ENCODE measurements around the gene STRIP2.
"Not testable (repeated sequence)": the region's sequence is repeated elsewhere in the genome, so short reads cannot be mapped to it uniquely, and the experiment has no call there.

Gene STRIP2

DNA sequence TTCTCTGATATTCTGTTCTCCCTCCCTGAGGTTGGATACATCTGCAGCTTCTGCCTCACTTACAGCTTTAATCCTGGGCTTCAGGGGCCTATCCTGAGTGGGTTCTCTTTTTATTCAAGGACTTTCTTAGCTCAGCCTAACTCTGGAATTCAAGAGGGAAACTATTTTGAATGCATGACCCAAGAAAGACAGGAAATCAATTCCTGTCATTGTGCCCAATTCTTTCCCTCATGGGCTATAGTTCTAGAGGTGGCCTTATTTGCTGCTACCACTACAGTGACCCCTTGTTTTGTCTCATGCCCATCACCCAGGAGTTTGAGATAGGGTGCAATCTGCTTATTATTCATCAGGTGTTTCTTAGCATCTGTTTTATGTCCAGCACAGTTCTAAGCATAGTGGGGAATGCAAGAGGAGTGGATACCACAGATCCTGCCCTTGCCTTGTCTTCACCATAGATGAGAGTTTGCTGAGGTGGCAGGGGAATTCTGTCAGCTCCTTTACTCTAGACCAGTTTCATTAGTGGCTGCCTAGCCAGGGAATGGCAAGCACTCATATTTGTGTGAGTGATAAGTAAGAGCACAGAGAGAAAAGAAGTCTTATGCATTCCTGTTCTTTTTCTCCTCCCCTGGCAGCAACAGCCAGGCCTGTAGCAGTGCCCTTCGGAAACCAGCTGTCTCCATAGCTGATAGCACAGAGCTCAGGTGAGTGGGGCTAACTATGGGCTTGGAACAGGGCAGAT lies 19.4 kb downstream of the STRIP2 start:
- no peak for DNase-seq (ENCODE audit: low spot score)

- no peak for DNase-seq (ENCODE audit: low spot score)
Measured at GRCh38 chr7:129454249-129454551, 20.0 kb downstream of the STRIP2 start.

- no peak for DNase-seq (ENCODE audit: low spot score)
Measured at GRCh38 chr7:129456421-129456820, 22.2 kb downstream of the STRIP2 start.

GRCh38 chr7:129457101-129457500 lies 22.9 kb downstream of the STRIP2 start:
- DNase-seq (ENCODE audit: low spot score): no peak

DNA sequence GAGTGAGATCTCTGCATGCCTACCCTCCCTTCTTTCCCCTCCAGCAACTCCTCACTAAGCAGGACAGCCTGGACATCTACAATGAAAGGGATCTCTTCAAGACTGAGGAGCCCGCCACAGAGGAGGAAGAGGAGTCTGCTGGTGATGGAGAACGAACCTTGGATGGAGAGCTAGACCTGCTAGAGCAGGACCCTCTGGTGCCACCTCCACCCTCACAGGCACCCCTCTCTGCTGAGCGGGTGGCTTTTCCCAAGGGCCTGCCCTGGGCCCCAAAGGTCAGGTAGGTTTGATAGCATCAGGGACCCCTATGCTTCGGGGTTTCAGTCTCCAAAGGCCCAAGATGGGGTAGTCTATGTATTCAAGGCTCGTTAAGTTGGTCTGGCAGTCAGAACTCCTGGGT lies 23.9 kb downstream of the STRIP2 start:
- no peak for DNase-seq (ENCODE audit: low spot score)

DNA sequence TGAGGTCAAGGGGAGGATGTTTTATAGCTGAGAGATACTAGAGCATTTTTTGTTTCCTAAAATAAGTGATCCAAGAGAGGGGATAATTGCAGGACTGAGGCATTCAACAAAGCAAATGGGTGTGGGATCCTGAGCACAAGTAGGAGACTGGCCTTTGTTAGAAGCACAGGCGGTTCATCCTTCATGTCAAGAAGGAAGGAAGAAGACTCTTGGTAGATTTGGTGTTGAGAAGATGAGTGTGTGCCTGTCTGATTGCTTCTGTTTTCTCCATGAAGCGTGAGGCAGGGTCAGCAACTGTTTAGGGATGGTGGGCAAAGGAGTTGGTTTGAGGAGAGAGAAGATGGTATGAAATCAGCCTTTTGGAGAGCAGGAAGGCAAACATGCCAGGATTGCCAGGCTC lies 27.6 kb downstream of the STRIP2 start:
- DNase-seq (ENCODE audit: low spot score): no peak

DNA sequence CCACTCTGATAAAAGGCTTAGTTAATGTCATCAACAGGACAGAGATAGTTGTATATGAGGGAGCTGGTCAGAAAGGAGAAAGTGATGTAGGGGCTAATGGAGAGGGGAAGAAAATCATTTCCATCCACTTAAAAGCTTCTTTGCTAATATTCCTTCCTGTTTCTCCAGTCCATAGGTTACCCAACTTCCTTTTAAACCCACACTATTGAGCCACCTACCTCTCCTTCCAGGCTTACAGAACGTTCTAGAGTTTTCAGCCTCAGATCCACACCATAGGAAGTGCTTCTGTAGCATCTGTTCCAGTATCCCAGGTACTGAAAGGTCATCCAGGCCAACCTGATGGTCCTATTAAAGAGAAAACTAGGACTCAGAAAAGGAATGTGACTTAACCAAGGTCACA lies 28.2 kb downstream of the STRIP2 start:
- no peak for DNase-seq (ENCODE audit: low spot score)

DNA sequence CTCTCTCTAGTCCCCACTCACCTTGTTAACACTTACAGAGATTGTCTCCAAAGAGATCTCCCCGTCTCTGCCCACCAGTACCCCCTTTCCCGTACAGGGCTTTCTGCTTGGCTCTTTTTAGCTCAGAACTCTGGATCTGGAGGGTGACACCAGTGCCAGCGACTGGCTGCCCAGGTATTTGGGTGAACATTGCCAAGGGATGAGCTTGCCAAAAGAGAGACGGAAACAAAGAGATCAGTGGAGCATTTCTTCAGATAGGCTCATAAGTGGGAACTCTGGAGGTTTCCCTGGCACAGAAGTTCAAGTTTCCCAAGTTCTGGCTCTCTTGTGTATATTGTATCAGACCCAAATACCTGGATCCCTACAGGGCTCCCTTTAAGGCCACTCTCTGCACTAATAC lies 30.0 kb downstream of the STRIP2 start:
- no peak for DNase-seq (ENCODE audit: low spot score)

DNA sequence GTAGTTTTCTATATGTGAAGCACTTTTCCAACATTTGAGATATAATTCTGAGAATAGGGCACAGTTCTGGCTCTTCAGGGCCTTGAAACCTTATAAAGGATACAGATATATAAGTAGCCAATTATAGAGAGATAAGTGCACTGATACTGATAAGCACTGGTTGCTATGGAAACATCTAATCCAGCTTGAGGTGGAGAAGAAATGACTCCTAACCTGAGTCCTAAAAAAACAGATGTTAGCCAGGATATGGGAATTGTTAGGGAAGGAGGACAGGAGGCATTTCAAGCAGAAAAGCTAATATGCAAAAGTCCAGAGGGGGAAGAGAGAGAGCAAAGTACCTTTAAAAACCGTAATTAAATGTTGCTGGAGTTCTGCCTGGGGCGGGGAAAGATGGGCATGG lies 30.8 kb downstream of the STRIP2 start:
- no peak for DNase-seq (ENCODE audit: low spot score)

DNA sequence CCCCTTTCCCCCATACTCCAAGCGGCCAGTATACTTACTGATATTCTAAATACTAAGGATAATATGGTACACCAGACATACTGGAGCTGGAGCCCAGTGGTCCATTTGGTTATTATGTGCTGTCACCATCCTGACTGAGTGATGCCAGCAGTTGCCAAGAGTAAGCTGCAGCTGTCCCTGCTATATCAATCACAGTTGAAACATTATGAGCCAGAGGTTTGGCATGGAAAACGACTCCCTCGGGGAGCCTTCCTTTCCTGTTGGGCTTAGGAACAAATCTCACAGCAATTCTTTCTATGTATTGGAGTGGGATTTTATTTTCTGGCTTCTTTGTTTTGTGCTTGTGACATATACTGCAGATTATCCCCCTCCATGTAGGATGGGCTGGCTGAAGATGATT lies 32.6 kb downstream of the STRIP2 start:
- DNase-seq (ENCODE audit: low spot score): no peak

DNA sequence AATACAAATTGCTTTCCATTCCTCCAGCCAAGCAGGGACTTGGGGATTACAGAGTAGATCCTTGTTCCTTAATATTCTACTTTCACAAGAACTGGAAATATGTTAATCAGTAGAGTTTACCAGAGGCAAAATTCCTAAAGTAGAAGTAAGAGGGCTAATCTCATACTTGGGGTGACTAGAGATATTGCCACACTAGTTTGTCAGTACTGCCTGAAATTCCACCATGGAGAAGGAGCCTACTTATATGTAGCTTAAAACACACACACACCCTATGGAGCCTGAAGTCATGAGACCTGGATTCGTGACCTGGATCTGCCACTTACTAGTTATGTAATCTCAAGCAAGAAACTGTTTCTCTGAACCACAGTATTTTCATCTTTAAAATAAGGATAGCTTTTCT lies 33.9 kb downstream of the STRIP2 start:
- no peak for DNase-seq (ENCODE audit: low spot score)

- no peak for DNase-seq (ENCODE audit: low spot score)
Measured at GRCh38 chr7:129468547-129468946, 34.3 kb downstream of the STRIP2 start.

DNA sequence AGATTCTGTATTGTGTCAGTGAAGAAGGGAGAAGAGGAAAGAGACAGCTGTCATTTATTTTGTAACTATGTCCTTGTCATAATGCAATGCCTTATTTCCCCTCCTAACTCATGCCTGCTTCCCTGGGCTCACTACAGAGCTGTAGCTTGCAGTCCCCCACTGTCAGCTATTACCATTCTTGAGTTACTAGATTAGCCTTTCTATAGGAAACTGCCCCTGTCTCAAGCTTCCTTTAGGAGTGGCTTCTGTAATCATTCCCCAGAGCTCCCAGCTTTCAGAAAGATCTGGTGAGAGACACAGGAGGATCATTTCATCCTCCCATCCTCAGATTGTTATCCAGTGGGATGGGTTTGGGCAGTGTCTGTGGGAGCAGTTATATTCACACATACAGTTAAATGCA lies 35.7 kb downstream of the STRIP2 start:
- DNase-seq (ENCODE audit: low spot score): no peak

DNA sequence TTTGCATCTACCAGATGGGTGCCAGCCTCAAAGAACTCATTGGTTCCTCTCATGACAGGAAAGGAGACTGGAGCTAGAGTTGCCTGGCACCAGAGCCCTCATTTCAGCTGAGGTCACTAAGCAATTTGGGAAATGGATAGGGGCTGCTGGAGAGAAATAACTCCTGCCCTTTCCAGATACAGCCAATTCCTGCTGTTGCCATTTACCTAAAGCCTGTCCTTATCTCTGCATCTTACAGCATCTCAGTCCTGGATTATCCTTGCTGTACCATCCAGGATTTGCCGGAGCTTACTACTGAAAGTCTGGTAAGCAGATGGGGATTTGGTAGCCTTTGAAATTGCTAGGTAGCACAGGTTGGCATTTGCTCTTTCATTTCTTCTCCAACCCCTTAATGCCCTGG lies 36.2 kb downstream of the STRIP2 start:
- peak; percentile 41 for DNase-seq (ENCODE audit: low spot score)

DNA sequence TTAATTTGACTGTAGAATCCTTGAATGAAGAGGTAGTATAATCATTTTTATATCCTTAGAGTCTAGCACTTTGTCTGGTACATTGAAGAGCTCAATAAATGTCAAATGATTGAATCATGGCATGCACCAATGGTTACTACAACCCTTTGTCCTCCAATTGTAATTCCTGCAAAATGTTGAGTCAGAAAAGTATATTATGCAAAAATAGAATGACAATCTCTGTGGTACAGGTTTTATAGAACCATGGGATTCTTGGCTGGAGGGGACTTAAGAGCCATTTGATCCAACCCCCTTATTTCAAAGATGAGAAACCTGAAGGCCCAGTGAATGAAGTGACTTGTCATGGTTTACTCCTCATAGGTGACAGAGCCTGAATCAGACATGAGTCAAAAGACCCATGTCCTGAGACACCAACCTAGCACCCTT lies 37.2 kb downstream of the STRIP2 start:
- no peak for DNase-seq (ENCODE audit: low spot score)

- DNase-seq (ENCODE audit: low spot score): not testable (repeated sequence)
Measured at GRCh38 chr7:129475931-129476330, 41.7 kb downstream of the STRIP2 start.

DNA sequence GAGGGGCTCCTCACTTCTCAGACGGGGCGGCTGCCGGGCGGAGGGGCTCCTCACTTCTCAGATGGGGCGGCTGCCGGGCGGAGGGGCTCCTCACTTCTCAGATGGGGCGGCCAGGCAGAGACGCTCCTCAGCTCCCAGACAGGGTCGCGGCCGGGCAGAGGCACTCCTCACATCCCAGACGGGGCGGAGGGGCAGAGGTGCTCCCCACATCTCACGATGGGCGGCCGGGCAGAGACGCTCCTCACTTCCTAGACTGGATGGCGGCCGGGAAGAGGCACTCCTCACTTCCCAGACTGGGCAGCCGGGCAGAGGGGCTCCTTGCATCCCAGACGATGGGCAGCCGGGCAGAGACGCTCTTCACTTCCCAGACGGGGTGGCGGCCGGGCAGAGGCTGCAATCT lies 42.2 kb downstream of the STRIP2 start:
- not testable (repeated sequence) for DNase-seq (ENCODE audit: low spot score)

DNA sequence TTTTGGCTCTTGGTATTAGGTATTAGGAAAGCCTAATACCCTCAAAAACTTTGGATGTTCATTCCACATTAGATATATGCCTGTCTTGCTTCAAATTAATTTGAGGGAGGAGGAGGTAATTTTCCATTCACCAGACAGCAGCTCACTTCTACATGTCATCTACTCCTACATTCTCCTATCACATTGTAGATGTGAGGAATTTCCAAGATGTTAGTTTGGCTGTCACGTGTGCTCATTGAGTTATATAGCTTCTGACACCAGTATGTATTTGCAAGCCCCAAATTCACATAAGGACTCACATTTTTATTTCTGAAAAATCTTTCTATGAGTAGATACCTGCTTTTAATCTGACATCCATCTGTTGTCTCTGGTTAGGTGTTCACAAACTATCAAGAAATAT lies 45.6 kb downstream of the STRIP2 start:
- DNase-seq (ENCODE audit: low spot score): no peak

- DNase-seq (ENCODE audit: low spot score): no peak
Measured at GRCh38 chr7:129480674-129481363, 46.6 kb downstream of the STRIP2 start.

DNA sequence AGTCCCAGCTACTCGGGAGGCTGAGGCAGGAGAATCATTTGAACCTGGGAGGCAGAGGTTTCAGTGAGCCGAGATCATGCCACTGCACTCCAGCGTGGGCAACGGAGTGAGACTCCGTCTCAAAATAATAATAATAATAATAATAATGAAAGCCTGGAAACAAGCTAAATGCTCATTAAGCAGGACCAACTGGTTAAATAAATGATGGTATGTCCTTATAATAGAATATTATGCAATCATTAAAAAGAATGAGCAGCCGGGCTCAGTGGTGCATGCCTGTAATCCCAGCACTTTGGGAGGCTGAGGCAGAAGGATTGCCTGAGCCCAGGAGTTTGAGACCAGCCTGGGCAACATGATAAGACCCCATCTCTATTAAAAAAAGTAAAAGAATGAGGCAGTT lies 47.1 kb downstream of the STRIP2 start:
- DNase-seq (ENCODE audit: low spot score): not testable (repeated sequence)

- no peak for DNase-seq (ENCODE audit: low spot score)
Measured at GRCh38 chr7:129482781-129483180, 48.5 kb downstream of the STRIP2 start.

DNA sequence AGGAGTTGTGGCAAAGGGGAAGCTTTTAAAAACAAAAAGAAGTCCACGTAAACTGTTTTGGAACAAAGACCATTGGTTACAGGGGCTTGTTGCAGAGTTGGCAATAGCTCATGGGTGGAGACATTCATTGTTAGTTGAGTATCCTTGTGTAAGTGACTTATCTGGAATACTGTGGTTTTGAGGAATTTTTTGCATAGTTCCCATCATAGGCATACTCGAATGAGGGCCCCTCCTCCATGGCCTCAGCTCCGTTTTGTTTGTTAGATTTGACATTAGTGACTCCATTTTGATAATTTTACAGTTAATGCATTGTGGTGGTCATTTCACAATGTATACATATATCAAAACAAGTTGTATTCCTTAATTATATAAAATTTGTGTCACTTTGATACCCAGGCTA lies 55.3 kb downstream of the STRIP2 start:
- DNase-seq (ENCODE audit: low spot score): no peak

DNA sequence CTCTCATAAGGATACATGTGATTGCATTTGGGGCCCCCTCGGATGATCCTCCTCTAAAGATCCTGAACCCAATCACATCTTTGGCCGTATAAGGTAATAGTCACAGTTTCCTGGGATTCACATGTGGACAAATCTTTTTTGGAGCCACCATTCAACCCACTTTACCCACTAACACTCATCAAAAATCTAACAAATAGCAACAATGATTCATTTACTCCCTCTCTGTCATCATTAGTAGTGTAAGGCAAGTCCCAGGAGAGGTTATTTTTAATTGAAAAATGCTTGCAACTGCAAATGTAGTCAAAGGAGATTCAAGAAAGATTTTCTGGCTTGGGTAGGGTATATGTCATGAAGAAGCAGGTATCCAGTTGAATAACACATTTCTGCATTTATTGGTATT lies 58.2 kb downstream of the STRIP2 start:
- no peak for DNase-seq (ENCODE audit: low spot score)

GRCh38 chr7:129493555-129493954 lies 59.3 kb downstream of the STRIP2 start:
- no peak for DNase-seq (ENCODE audit: low spot score)
